Measurements from ENCODE around the gene IGF1.
"Not testable (repeated sequence)": the region's sequence is repeated elsewhere in the genome, so short reads cannot be mapped to it uniquely, and the experiment has no call there.

IGF1 gene

DNA sequence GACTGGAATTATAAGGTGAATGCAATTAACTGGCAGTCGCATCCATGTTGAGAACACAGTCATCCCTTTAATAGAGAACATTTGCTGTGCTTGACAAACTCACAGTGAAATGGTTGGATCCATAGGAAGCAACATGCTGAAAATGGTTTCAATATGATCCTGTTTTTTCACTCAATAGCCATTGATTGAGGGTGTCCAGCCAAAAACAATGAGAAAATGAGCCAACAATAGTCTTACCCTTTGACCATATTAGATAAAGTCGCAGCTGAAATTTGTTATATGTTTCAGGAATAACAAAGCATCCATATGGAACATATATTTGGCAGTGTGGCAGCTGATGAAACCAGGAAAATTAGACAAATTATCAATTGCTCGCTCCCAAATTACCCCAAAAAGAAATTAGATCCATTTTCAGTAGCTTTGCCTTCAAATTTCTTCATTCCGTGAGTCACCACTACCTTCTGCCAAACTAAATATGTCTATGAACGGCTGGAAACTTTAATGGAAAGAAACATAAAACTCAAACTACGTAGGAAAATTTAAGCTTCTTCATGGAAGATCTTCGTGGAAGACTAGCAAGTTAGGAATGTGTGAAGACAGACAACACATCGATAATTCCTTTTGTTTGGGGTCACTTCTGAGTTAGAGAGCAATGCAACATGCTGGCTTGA is 17.4 kb downstream of the IGF1 start:
- FAIRE-seq: peak; percentile 28
- DNase-seq (ENCODE audit: insufficient read length, low spot score): no peak

DNA sequence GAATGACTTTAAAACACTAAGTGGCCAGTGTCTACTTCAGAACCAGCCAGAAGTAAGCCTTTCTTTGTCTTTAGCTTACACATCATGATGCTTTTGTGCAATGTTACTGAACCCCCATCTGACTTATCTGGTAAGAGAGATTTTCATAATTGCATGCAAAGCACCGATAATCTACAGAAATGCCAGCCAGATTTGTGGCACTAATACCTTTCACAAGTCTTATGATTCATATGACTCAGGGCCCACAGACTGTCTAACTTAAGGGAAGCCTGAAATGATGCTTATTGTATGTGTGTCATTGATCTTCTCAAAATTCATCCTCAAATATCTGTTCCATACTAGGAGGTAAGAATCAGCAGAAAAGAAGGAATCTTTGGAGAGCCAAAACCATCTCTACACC is 18.0 kb downstream of the IGF1 start:
- FAIRE-seq: no peak
- DNase-seq (ENCODE audit: insufficient read length, low spot score): no peak

DNA sequence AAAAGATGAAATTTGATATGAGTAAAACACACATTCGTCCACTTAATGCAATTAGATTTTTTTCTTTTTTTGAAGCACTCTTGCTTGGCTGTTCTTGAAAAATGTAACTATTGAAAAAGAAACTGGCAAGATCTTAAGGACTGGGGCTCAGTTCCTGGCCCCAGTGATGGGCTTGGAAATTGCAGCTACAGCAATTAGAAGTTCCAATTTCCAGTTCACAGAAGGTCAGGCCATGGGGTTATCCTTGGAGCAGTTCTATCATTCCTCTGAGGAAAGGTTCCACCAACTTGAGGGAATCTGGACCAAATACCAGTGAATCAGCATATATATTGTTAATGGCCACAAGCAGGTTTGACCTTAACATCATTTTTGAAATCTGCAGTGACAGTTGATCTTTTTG is 18.9 kb downstream of the IGF1 start:
- FAIRE-seq (no peak), DNase-seq (ENCODE audit: insufficient read length, low spot score) (no peak)

DNA sequence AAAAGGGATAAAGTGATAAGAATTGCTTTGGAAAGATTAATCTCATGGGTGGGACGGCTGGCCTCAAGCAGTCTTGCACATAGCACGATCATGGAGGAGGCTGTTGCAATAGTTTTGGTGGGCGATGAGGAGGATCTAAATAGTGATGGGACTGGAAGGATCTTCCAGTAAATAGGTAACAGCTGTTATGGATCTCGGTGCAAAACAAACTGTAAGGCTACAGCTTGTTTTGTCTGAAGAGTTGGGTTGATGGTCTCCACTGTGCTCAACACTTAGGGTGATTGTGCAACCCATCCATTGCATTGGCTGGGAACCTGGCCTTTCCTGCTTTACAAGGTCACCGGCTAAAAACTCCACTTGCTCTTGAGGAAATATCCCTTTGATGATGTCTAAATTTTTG is 21.0 kb downstream of the IGF1 start:
- FAIRE-seq (no peak), DNase-seq (ENCODE audit: insufficient read length, low spot score) (no peak)

- FAIRE-seq: no peak
- DNase-seq (ENCODE audit: insufficient read length, low spot score): no peak
These were observed 25.3 kb downstream of the IGF1 start for GRCh38 chr12:102454808-102455760.

- DNase-seq (ENCODE audit: insufficient read length, low spot score): no peak
- no peak for FAIRE-seq
These were observed 26.0 kb downstream of the IGF1 start for GRCh38 chr12:102454330-102454729.

DNA sequence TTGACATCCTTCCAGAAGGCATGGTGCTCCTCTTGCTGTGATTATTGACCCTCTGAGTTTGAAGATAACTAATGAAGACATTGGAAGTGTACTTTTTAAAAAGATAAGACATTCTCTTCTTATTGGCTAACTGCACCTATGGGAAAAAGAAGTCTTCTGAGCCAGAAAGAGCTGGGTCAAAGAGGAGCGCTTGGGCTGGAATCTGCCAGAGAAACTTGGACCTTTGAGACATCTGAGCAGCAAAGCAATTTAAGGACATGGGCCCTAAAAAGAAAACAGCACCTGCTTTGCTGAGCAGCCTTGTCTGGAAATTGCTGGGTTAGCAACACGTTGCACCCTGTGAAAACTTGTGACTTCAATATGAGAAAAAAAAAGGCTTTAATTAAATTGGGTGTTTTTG is 27.8 kb downstream of the IGF1 start:
- DNase-seq (ENCODE audit: insufficient read length, low spot score) (no peak), FAIRE-seq (no peak)

DNA sequence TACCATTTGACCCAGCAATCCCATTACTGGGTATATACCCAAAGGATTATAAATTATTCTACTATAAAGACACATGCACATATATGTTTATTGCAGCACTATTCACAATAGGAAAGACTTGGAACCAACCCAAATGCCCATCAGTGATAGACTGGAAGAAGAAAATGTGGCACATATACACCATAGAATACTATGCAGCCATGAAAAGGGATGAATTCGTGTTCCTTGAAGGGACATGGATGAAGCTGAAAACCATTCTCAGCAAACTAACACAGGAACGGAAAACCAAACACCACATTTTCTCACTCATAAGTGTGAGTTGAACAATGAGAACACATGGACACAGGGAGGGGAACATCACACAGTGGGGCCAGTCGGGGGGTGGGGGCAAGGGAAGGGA is 31.3 kb downstream of the IGF1 start:
- not testable (repeated sequence) for FAIRE-seq; DNase-seq (ENCODE audit: insufficient read length, low spot score)

DNA sequence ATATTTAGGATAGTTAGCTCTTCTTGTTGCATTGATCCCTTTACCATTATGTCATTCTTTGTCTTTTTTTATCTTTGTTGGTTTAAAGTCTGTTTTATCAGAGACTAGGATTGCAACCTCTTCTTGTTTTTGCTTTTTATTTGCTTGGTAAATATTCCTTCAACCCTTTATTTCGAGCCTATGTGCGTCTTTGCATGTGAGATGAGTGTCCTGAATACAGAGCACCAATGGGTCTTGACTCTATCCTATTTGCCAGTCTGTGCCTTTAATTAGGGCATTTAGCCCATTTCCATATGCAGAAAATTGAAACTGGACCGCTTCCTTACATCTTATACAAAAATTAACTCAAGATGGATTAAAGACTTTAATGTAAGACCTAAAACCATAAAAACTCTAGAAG is 32.9 kb downstream of the IGF1 start:
- DNase-seq (ENCODE audit: insufficient read length, low spot score); FAIRE-seq: not testable (repeated sequence)

- no peak for DNase-seq (ENCODE audit: insufficient read length, low spot score)
- no peak for FAIRE-seq
These were observed 35.7 kb downstream of the IGF1 start for GRCh38 chr12:102444707-102445106.

DNA sequence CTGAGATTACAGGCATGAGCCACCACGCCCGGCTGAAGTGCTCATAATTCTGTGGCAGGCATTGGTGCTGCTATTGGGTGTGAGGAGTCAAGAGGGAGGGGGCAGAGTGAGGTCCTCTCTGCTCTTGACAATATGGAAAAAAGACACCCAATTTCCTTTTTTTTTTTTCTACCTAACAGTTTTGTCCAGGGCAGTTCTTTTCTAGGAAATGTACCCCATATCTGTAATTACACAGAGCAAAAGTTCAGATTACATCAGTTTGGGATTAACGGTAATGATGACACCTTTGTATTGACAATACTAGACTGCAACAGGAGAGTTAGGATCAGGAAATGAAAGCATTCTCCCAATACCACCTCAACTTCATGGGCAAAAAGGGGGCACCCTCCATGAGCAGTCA is 36.3 kb downstream of the IGF1 start:
- no peak for DNase-seq (ENCODE audit: insufficient read length, low spot score)
- no peak for FAIRE-seq

GRCh38 chr12:102441077-102441596 is 39.2 kb downstream of the IGF1 start:
- no peak for DNase-seq (ENCODE audit: insufficient read length, low spot score)
- no peak for FAIRE-seq

DNA sequence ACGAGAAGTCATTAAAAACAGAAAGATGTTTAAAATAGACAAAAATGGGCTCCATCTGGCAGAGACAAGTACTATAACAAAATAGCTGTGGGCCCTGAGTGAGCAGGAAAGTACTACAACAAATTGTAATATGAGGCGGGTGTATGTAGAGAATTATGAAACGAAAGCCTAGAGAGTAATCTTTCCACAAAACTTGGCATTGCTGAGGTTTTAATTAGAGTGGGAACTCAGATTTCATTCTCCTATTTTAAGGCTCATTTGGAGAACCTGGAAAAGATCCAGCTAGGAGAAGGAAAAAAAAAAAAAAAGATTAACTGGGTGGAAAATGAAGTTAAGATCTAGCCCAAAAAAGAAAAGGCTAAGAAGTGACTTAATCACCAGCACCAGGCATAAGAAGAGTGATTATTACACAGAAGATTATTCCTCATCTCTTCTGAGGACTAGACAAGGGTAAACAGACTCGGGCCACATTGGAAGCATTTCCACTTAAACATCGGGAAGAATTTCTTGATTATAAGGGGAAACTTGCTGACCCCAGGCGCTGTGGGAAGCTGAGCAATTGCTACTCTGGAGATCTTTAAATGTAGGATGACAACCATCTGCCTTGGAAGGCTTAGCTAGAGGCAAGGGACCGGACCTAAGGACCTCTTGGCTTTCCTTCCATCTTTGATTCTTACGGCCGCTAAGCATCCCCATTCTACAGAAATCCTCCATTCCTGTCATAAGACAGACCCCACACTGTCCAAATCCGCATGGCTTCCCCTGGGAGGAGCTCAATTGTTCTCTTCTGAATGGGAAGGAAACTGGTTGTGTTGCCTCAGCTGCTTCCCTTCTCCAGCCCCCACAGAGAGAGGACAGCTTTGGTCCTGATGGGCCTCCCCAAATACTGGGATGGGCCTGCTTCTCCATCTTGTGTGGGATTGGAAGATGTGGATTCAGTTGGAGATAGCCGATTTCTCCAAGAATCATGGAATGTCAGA is 40.6 kb downstream of the IGF1 start:
- no peak for DNase-seq (ENCODE audit: insufficient read length, low spot score)
- FAIRE-seq: no peak

DNA sequence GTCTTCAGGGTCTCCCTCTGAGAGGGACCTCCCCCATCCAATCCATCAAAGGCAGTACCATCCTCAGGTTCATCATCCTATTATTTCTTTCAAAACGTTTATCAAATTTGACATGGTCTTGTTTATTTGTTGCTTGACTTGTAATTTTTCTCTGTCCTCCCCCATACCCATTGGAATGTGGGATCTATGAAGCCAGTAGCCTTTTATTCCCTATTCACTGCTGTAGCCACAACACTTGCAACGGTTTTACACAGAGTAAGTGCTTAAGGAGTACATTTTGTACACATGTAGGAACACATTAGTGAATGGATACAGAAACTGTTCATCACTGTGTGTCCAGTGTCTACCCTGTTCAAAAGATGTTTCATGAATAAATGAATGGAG is 41.5 kb downstream of the IGF1 start:
- FAIRE-seq (no peak), DNase-seq (ENCODE audit: insufficient read length, low spot score) (no peak)

- DNase-seq (ENCODE audit: insufficient read length, low spot score): no peak
- FAIRE-seq: no peak
These were observed 42.1 kb downstream of the IGF1 start for GRCh38 chr12:102438047-102438826.

GRCh38 chr12:102437511-102437910 is 42.9 kb downstream of the IGF1 start:
- FAIRE-seq (no peak), DNase-seq (ENCODE audit: insufficient read length, low spot score) (no peak)

- FAIRE-seq (no peak), DNase-seq (ENCODE audit: insufficient read length, low spot score) (no peak)
These were observed 43.5 kb downstream of the IGF1 start for GRCh38 chr12:102436867-102437266.

DNA sequence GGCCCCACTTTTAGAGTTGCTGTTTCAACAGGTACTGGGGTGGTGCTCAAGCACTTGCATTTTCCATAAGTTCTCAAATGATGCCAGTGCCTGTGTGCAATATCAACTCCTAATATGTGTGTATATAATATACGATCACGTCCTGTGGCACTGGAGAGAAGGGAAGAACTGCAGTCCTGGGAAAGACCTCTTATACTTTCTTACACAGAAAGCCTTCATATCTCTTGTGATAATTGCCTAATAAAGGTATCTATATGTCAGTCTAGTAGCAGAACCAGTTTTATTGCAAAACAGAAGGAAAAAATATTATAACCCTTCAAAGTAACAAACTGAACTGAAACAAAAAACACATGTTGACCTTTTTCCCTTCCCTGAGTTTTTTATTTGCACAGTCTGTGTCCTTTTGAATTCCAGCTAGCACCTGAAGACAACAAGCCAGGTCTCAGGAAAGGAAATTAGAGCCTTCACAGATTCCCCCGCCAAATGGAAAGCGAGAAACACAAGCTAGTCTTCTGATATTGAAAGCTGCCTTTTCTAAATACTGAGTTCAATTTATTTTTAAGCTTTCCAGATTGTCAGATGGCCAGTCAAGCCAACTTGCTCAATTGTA is 44.4 kb downstream of the IGF1 start:
- DNase-seq (ENCODE audit: insufficient read length, low spot score) (no peak), FAIRE-seq (no peak)

- FAIRE-seq (no peak), DNase-seq (ENCODE audit: insufficient read length, low spot score) (no peak)
These were observed 47.1 kb downstream of the IGF1 start for GRCh38 chr12:102433304-102433703.
